Stimulated activated CD4-positive, alpha-beta T cell treated with anti-CD3 and anti-CD28 coated beads, Interleukin-2, amount 100 ng/mL, for 24 hours (primary cell): ENCODE data around the gene CARF.
A peak's percentile ranks its signal among the peaks of the same experiment; 100 is the strongest.
"Not testable (repeated sequence)": the region's sequence is repeated elsewhere in the genome, so short reads cannot be mapped to it uniquely, and the experiment has no call there.

Experiments
- DNase-seq, 2 donors: peaks; one replicate each; pipeline ENCODE4 v3.0.0-alpha.2; 2020

Gene CARF

GRCh38 chr2:202941771-202942170 is 29.7 kb downstream of the CARF start:
- DNase-seq, result no peak

- no peak for DNase-seq
These were observed 32.3 kb downstream of the CARF start for GRCh38 chr2:202944408-202944807.

- DNase-seq, result no peak
These were observed 32.7 kb downstream of the CARF start for GRCh38 chr2:202944816-202945215.

DNA sequence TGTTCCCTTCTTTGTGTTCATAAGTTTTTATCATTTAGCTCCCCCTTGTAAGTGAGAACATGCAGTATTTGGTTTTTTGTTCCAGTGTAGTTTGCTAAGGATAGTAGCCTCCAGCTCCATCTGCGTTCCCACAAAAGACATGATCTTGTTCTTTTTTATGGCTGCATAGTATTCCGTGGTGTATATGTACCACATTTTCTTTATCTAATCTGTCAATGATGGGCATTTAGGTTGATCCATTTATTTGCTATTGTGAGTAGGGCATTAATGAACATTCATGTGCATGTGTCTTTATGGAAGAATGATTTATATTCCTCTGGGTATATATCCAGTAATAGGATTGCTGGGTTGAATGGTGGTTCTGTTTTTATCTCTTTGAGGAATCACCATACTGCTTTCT is 33.4 kb downstream of the CARF start:
- DNase-seq, result no peak

- not testable (repeated sequence) for DNase-seq
These were observed 37.3 kb downstream of the CARF start for GRCh38 chr2:202949333-202949732.

GRCh38 chr2:202950592-202950991 is 38.5 kb downstream of the CARF start:
- no peak for DNase-seq

DNA sequence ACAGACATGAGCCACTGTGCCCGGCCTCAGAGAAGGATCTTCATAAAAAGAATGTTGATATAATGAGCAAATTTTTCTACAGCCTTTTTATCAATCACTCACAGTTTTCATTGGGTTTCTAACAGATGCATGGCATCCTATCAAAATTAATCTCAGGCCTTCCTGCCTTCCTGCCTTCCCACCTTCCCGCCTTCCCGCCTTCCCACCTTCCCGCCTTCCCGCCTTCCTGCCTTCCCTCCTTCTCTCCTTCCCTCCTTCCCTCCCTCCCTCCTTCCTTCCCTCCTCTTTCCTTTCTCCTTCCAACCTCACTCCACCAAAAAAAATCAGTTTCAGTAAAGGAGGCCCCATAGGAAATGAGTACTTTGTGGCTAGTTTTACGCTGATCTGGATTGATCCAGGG is 48.4 kb downstream of the CARF start:
- no peak for DNase-seq

- no peak for DNase-seq
These were observed 51.6 kb downstream of the CARF start for GRCh38 chr2:202963712-202964111.

- DNase-seq, result peak; percentile 9 to 24
These were observed 53.9 kb downstream of the CARF start for GRCh38 chr2:202965810-202966460.

DNA sequence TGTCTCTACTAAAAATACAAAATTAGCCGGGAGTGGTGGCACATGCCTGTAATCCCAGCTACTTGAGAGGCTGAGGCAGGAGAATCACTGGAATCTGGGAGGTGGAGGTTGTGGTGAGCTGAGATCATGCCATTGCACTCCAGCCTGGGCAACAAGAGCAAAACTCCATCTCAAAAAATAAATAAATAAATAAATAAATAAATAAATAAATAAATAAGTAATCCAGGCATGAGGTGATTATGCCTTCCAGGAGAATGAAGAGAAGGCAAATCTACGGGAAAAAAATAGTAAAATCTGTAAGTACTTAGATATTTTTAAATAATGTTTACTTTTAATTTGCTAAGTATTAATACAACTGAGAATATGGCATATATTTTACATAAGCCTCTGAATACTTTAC is 57.3 kb downstream of the CARF start:
- DNase-seq, result not testable (repeated sequence)

DNA sequence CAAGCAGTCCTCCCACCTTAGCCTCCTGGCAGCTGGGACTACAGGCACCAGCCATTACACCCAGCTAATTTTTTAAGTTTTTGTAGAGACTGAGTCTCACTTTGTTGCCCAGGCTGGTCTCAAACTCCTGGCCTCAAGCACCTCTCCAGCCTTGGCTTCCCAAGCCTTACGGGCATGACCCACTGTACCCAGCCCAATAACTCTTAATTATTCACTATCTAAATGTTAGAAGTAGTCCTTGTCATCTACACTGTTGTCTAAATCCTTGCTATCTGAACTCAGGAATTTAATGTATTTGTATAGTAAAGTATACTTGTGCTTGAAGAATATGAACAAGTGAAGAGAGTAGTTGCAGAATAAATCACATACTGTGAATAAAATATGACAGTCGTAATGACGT is 64.7 kb downstream of the CARF start:
- DNase-seq, result no peak

DNA sequence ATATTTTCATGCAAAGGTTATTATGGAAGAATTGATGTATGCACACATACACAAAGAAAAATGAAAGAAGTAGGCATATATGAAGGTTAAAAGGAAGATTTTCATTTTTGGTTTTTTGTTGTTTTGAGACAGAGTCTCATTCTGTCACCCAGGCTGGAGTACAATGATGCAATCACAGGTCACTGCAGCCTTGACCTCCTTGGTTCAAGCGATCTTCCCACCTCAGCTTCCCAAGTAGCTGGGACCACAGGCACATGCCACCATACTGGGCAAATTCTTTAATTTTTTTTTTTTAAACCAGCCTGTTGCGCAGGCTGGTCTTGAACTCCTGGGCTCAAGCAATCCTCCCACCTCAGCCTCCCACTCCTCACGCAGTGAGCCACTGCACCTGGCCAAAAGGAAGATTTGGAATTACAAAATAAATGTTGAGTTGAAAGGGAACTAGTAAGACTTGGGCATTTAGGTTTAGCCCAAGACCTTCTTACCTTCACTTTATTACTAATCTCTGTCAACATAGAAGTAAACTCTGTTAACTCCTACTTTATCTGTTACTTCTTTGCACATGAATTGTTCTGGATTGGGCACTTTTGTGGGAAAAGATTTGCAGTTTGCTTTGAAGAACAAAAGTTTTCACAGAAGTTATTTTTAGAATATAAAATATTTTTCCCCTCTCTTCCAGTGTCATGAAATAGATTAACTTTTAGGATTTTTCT is 70.9 kb downstream of the CARF start:
- DNase-seq, result no peak

- DNase-seq, result no peak
These were observed 77.7 kb downstream of the CARF start for GRCh38 chr2:202989749-202990148.

GRCh38 chr2:202990501-202990900 is 78.4 kb downstream of the CARF start:
- no peak for DNase-seq

DNA sequence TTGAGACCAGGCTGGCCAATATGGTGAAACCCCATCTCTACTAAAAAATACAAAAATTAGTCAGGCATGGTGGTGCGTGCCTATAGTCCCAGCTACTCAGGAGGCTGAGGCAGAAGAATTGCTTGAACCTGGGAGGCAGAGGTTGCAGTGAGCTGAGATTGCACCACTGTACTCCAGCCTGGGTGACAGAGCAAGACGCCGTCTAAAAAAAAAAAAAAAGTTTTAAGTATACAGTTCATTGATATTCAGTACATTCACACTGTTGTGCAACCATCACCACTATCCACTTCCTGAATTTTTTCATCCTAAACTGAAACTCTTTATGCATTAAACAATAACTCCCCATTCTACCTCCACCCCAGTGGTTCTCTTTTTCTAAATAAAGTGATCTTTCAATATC is 85.0 kb downstream of the CARF start:
- DNase-seq, result not testable (repeated sequence)

DNA sequence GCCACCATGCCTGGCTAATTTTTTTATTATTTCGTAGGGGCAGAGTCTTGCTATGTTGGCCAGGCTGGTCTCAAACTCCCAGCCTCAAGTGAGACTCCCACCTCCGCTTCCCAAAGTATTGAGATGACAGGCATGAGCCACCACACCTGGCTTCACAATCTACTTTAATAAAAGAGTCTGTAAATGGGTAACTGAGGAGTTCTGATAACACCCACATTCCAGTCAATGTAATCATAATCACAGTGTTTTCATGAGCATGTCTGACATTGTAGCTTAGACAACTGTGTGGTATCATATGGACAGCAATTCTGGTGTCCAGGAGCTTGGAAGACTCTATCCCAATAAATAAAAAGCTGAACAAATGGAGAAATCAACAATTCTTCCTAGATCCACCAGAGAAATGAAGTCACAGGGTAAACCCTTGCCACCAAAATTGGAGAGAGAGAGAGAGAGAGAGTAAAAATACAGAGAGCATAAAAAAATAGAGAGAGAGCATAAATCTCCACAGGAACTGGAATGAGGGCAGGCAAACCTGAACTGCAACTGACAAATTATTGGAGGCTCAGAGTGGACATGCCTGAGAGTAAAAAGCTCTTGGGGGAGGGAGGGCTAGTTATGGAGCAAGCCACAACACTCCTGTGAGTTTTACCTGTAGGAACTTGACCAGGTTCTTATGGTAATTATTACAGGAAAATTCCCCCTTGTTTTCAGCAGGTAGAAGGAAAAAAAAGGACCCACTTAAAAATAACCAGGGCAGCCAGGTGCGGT is 90.2 kb downstream of the CARF start:
- no peak for DNase-seq

DNA sequence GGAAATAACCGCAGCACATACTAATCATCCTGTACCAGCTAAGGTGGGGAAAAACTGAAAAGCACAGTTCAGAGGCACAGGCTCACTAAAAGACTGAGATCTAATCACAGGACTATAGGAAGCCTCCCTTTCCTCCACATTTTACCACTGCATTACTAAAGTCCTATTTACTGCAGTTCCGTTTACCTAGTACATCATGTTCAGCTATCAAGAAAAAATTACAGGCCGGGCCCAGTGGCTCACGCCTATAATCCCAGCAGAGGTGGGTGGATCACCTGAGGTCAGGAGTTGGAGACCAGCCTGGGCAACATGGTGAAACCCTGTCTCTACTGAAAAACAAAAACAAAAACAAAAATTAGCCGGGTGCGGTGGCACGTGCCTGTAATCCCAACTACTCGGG is 91.6 kb downstream of the CARF start:
- DNase-seq, result no peak

- peak; percentile 95 to 96 for DNase-seq
These were observed 102.6 kb downstream of the CARF start, which contains the start of gene NBEAL1 for GRCh38 chr2:203014456-203015199. NBEAL1 (plus strand) TSS chr2:203014875; CDS start chr2:203016385, 1,510 bp downstream.

- no peak for DNase-seq
These were observed 104.6 kb downstream of the CARF start for GRCh38 chr2:203016716-203017115.

DNA sequence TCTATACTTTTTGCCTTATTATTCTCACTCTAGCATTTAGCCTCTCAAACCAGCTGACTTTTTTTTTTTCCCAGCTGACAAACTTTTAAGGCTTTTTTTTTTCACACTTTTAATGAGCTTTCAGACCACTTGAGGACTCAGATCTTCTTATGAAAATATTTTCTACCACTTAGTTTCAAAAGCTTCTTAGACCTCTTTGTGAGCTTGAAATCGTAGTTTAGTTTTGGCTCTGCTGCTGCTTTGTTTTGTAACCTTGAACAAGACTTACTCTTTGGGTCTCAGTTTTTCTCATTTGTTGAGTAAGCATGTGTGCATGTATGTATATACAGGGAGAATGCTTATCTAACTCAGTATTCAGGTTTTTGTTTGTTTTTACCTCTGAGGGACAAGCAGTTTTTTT is 106.1 kb downstream of the CARF start:
- no peak for DNase-seq

DNA sequence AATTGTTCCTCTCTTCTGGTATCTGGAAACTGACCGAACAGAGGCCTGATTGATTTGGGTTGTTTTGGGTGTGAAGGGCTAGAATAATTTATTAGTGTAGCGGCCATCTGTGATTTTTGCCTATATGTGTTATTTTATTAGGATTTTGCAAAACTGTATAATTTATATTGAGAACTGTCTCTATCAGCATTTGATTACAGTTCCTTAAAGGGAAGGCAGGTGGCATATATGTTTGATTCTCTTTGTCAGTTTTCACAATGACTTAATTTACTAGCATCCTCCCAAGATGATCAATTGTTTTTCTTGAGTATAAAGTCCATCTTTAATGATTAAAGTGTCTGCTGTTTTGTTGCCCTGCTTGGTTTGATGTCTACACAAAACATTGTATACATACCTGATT is 107.1 kb downstream of the CARF start:
- no peak for DNase-seq

DNA sequence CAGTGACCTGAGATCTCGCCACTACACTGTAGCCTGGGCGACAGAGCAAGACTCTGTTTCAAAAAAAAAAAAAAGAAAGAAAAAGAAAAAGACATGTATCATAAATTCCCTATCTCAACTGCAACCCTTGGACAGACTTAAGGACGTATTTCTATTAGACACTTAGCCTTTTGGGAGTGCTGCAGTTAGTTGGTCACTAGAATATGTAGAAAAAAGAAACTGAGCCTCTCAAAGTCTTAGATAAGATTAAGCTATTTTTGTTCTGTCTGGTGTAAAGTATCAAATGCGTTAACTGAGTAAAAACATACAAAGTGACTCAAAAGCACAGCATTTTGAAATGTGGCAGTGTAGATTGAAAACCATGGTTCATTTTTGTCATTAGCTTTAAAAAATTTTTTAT is 109.9 kb downstream of the CARF start:
- no peak for DNase-seq

DNA sequence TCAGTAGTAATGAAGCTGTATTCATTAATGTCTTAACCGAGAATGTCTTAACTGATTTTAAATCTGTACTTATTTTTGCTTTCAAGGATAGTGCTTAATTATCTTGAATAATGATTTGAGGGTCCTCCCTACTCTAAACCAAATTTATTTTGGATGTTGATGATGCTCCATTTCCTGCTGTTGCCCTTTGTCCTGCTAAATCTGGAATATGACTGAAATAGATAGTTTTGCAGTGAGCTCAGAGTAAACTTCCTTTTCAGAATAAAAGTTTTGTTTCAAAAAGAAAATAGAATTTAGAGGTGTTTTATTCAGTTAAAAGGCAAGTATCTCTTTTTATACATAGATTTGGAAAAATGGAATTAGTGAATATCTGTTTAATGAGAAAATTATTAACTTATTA is 110.7 kb downstream of the CARF start:
- no peak for DNase-seq
